Ureter (tissue), 1 donor: ENCODE results near the gene RREB1. TPM values are rescaled to one million over a fixed set of nuclear protein-coding genes. Genes with fewer than 3 reads are reported as not detected.

ENCODE experiments used
- DNase-seq: peaks from one replicate; pipeline ENCODE4 v3.0.0-alpha.2; 2020; ENCODE audit warnings: low spot score
- total RNA-seq: library from RNA; stranded (reverse); gene quantifications from one replicate; pipeline ENCODE4 v1.2.4, GENCODE V29; 2023
- donor health status: DM: yes; HTN: yes; CAD: no.

RREB1 gene
- total RNA-seq, 1 donor from 2014 or later = 74.6 TPM

GRCh38 chr6:7100072-7100752, 7.5 kb upstream of the RREB1 start:
- DNase-seq = no peak

- no peak for DNase-seq
Observed at GRCh38 chr6:7100753-7101081, 7.0 kb upstream of the RREB1 start.

GRCh38 chr6:7101290-7101689, 6.5 kb upstream of the RREB1 start:
- no peak for DNase-seq

- no peak for DNase-seq
Observed at GRCh38 chr6:7104752-7105151, 3.0 kb upstream of the RREB1 start.

GRCh38 chr6:7106215-7106751, 1.5 kb upstream of the RREB1 start:
- DNase-seq = no peak

- peak; percentile 59 for DNase-seq
Observed at GRCh38 chr6:7106752-7107577, 796 bp upstream of the RREB1 start.

- peak; percentile 73 for DNase-seq
Observed at GRCh38 chr6:7108196-7108963, 619 bp downstream of the RREB1 start.

- DNase-seq = peak; percentile 76
Observed at GRCh38 chr6:7108964-7109836, 1.4 kb downstream of the RREB1 start.

- no peak for DNase-seq
Observed at GRCh38 chr6:7110092-7110792, 2.5 kb downstream of the RREB1 start.

GRCh38 chr6:7111095-7111690, 3.4 kb downstream of the RREB1 start:
- no peak for DNase-seq

GRCh38 chr6:7112171-7112570, 4.4 kb downstream of the RREB1 start:
- no peak for DNase-seq

- DNase-seq = no peak
Observed at GRCh38 chr6:7112741-7113313, 5.1 kb downstream of the RREB1 start.

GRCh38 chr6:7114744-7115458, 7.1 kb downstream of the RREB1 start:
- DNase-seq = no peak

GRCh38 chr6:7115543-7116231, 7.9 kb downstream of the RREB1 start:
- no peak for DNase-seq

GRCh38 chr6:7119272-7119801, 11.6 kb downstream of the RREB1 start:
- no peak for DNase-seq

- DNase-seq = no peak
Observed at GRCh38 chr6:7121700-7122241, 14.0 kb downstream of the RREB1 start.

GRCh38 chr6:7122684-7123083, 14.9 kb downstream of the RREB1 start:
- no peak for DNase-seq

- DNase-seq = no peak
Observed at GRCh38 chr6:7124114-7124513, 16.4 kb downstream of the RREB1 start.
